Measurements from ENCODE around the gene KIRREL2.

- TF ChIP-seq CTCF (IDR thresholded peaks at IDR 0.05) (no peak), EP300 (IDR thresholded peaks at IDR 0.05) (no peak), POLR2A (IDR thresholded peaks at IDR 0.05) (no peak), POLR2AphosphoS5 (IDR thresholded peaks at IDR 0.05) (no peak)
Measured at GRCh38 chr19:35848919-35849505, 7.7 kb upstream of the KIRREL2 start.

Data from suprapubic skin (tissue), 4 donors.